ENCODE data around the gene WDR7.
A peak's percentile ranks its signal among the peaks of the same experiment; 100 is the strongest.

The WDR7 gene

DNA sequence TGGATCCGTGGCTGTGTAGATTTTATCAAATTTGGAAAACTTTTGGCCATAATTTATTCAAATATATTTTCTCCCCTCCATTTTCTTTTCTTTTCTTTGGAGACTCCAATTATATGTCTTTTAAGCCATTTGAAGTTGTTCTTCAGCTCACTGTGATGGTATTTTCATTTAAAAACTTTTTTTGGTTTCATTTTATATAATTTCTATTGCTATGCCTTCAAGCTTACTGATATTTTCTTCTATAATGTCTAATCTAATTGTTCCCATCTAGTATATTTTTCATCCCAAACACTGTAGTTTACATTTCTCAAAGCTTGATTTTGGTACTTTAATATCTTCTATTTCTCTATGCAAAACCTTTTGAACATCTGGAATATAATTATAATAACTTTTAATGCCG is 72.5 kb downstream of the WDR7 start:
- DNase-seq: no peak

DNA sequence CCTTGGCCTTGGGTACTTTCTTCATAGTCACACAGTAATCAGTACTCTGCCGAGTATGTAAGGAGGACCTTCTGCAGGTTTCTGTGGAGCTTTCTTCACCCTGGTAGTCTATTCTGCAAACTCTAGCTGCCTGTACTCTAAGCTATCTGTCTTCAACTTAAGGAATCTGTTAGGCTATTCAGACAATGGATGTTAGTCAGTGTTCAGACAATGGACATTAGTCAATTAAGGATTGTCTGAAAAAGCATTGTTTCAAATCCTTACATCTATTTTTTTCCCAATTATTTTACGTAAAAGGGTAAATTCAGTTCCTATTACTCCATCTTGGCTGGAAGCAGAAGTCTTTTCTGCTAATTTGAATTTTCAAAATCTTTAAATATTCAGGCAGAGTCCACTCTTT is 75.7 kb downstream of the WDR7 start:
- DNase-seq: no peak

DNA sequence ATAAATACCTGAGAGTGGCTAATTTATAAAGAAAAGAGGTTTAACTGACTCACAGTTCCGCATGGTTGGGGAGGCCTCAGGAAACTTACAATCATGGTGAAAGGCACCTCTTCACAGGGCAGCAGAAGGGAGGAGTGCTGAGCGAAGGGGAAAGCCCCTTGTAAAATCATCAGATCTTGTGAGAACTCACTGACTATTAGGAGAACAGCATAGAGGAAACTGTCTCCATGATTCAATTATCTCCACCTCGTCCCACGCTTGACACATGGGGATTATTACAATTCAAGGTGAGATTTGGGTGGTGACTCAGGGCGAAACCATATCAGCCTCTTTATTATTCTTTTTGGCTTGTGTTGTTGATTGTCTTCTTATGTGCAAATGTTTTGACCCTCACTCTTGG is 76.2 kb downstream of the WDR7 start:
- DNase-seq: no peak

DNA sequence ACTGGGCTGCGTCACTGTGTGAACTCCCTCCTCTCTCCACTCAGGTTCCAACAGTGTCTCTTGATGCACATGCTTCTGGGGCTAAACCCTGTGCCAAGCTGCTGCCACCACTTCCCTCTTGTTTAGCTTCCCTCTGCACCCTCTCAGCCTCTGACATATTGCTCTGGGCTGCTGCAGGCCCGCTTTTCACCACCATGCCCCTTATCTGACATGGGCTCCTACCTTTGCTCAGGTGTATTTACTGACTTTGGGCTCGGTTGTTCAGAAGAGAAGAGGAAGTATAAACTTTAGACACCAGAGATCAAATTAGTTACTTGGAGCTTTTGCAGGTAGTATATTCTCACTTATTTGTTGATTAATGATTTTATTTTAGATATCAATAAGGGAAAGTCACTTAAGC is 77.6 kb downstream of the WDR7 start:
- no peak for DNase-seq

DNA sequence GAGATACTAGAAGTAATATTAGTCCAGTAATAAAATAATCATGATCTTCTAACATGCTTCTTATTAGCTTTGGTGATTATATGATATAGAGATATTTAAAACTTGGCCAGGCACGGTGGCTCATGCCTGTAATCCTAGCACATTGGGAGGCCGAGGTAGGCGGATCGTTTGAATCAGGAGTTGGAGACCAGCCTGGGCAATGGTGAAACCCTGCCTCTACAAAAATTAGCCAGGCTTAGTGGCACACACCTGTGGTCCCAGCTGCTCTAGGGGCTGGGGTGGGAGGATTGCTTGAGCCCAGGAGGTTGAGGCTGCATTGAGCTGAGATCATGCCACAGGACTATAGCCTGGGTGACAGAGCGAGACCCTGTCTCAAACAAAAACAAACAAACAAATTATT is 87.0 kb downstream of the WDR7 start:
- no peak for DNase-seq

DNA sequence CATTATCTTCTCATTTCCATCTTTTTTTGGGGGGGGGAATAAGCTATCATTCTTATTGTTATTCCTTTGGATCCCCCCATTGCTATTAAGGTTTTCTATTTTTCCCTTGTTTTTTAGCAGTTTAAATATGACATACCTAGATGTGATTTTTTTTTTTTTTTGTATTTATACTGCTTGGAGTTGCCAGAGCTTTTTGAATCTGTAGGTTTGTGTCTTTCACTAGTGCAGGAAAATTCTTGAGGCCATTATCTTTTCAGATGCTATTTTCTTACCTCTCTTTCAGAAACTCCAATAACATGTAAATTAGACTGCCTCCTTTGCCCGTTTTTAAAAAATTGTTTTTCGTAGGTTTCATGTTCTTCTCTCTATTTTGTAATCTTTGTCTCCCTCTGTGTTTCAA is 88.6 kb downstream of the WDR7 start:
- DNase-seq: no peak

DNA sequence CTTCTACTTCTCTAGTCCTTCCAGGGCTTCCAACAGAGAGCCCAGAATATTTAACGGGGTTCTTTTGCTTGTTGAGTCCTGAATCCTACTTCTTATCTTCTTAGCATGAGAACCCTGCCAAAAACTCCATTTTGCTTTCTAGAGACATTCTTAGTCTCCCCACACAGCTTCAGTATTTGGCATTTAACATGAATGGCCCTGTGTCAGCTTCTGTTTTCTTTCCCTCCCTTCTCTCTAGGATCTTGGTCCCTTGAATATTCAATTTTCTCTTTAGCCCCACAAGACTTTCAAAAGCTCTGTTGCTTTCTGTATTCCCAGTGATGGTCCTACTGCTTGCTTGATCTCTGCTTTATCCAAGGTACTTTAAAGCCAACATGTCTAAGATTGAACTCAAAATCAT is 89.5 kb downstream of the WDR7 start:
- no peak for DNase-seq

DNA sequence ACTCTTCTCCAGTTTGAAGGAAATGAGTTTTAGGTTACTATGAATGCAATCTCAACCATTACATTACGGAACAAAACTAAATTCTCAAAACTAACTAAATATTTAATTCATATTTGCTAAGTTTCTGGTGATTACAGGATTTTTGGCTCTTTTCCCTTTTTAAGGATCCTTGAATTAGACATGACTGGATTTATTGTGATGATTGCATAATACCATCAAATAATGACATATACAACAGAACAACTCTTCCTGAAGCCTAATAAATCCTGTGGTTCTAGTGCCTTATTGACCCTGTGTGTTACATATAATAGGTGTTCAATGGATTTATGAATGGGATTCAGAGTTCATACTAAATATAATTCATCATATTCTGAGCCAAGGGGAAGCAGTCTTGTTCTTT is 90.5 kb downstream of the WDR7 start:
- no peak for DNase-seq

DNA sequence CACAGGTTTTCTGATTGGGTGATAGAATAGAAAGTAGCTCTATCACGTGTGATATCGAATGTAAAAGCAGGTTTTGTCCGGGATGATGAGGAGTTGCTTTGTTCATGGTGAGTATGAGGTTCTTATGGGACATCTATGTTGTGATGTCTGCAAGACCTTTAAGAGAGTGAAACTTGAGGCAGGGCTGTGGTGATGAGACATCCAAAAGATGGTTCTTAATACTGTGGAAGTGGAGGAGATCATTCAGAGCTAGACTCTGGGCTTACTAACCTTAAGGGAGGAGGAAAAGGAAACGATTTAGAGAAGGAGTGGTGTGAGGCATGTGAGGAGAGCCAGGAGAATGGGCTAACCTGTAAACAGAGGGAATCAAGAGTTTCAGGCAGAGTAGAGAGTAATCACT is 92.0 kb downstream of the WDR7 start:
- DNase-seq: no peak

DNA sequence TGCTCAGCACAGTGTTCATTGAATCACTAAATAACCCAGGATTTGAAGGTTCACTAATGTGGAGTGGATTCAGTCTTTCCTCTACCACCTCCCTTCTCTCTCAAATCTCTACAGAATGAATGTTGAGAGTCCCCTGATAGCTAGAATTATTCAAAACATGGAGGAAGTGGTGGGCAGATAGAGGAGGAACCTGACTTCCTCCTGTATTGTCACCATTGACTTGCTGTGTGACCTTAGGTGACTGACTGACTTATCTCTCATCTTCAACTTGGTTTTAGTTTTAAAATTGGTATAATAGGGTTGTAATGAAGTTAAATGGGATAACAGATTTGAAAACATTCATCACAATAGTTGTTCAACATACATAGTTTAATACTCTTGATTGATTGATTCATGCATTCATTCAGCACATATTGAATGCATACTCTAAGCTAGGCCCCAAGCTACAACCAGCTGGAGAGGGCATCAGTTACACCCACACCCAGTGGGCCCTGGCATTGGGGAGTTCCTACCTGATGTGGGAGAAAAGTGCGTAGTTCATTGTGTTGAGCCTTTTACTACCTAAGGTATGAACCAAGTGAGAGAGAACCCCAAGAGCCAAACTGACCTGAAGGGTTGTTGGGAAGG is 96.0 kb downstream of the WDR7 start:
- no peak for DNase-seq

DNA sequence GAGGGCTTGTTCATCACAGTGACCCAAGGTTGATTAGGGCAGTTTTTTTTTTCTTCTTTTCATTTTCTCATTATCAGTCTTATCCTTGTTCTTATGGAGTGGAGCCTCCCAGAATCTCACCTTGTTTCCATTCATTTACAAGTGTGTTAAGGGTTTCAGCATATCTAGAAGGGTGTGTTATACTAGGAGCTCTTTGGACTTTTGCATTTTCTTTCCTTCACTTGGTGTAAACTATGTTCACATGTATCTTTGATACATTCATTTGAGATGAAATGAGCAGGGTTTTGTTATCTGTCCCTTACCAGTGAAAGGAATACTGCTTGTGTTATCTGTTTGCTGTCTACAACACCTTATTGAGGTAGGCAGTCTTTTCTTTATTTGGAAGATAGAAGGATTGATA is 96.7 kb downstream of the WDR7 start:
- no peak for DNase-seq

DNA sequence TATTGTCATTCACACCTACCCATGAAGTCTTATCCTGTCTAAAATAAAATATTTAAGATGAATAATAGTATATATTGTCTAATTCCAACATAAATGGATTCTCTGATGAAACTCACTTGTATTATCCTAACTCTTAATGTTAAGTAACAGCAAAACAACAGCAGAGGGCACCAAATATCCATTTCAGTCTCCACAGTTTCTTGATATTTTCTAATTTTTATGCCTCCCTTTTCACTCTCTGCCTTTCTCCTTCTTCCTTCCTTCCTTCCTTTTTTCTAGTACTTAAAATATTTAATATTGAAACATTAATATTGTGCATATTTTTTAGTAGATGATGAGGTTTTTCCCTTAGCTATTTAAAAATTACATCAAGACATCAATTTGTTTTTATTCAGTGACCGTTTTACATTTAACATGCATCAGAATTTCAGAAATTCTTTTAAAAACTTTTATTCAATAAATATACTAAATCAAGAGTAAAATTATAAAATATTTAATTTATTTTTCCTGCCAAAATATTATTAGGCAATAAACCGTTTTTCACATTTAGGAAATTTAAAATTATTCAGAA is 97.6 kb downstream of the WDR7 start:
- no peak for DNase-seq

DNA sequence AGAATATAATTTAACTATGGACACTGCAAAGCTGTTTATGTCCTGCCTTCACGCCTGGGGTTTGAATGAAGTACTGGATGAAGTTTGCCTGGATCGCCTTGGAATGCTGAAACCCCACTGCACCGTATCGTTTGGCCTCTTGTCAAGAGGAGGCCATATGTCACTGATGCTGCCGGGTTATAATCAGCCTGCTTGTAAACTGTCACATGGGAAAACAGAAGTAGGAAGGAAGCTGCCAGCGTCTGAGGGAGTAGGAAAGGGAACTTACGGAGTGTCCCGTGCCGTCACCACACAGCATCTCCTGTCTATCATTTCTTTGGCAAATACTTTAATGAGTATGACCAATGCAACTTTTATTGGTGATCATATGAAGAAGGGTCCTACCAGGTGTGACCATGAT is 105.8 kb downstream of the WDR7 start:
- peak; percentile 23 for DNase-seq

DNA sequence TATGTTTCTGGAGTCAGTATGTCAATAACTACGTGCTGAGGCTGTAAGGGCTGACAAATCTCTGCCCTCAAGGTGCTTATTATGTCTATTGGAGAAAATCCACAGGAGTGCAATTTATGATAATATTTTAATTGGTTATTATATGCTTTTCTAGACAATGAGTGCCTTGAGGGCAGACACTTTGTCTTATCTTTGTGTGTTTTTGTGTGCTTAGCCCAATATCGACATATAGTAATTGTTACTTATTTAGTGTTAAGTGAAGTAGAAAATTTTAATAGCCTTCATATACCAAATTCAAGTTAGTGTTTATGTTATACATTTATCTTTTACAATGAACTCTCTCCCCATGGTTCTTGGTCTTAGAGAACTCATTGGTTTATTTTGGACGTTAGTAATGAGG is 118.9 kb downstream of the WDR7 start:
- no peak for DNase-seq

DNA sequence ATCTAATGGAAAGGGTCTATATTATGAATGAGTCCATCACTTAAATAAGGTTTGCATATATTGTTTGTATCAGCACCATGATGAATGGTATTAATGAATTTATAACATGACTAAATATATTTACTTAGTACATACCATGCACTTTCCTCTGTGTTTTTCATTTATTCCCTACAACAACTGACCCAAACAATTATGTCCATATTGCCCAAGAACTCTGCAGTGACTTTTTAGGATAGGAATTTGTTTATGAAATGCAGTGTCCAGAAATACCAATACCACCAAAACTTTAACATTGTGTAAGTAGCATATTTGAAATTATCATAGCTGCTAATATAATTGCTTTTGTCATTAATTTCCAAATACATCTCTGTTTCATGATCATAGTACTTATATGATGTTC is 119.7 kb downstream of the WDR7 start:
- no peak for DNase-seq

DNA sequence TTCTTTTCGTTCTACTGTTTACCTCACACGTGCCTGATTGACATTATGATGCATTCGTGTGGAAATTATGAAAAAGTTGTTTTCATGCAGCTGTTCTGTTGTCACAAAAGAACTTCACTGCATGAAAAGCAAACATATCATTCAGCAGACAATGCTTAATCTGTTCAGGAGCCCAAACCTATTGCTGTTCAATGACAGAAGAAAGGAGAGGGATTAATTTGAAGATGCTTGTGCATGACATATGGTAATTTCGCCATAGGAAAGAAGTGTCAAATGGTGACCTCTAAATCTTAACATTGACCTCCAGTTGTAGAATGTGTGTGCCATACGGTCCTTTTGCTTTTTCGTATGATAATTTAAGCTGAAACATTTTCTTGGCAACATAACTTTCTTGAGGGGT is 124.5 kb downstream of the WDR7 start:
- no peak for DNase-seq

DNA sequence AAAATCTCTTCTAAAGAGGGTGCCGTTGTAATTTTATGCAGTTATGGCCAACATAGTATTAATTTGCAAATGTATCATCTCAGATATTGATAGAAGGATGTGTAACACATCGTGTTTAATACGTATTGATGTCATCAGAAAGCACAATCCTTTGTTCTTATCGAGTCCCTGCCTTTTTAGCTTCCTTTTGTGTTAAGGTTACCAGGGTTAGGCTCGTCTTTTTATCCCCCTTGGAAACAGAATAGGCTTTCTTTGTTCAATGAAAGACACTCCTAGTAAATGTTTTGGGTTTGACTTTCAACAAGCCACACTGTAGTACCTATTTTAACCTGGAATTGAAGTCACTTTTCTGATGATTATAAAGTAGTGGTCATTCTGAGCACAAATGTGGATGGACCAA is 136.2 kb downstream of the WDR7 start:
- DNase-seq: no peak

DNA sequence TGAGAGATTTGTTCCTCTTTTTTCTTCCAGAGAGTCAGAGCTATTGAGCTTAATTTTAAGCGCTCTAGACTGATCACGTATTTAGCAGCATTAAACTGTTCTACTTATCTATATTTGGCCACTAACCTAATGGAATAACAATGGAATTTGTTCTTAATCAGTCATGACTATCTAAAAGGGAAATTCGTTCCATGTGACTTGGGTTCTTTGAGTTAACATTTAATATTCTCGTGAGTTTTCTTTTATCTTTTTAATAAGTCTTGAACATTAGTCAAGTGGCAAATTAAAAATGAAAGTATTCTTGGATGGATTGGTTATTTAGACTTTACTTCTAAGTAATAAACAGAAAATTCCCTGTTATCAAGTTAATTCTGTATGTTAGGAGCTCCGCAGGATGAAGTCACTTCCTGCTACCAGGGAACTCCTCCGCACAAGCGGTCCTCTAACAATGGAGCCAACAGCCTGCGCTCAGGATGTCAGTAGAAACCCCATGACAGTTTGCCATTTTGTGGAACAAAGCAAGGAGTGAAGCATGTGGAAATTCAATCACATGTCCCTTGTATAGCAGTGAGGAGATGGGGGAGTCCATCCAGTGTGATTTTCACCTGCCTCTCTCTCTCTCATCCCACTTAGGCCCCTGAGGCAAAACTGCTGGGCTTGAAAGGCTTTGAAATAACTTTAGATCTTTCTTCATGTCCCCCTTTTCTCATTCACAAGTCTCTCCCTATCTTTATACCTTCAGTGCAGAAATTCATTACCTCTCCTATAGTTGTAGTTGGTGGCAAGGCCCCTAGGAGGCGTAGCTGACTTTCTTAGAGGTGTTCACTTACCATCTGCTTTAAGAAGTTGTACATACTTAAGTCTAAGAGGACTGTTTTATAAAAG is 138.1 kb downstream of the WDR7 start:
- no peak for DNase-seq

DNA sequence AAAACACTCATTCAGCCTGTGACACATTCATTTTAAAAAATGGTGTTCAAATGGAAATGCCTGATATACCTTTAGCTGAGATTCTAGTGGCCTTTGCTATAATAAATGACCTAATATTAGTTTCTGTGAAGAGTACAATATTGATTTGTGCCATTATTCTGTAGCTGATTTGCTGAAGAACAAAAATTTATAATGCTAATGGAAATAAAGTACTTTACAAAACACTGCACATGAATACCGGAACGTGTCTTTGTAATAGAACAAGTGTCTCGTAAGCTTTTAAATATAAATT is 138.7 kb downstream of the WDR7 start:
- no peak for DNase-seq

DNA sequence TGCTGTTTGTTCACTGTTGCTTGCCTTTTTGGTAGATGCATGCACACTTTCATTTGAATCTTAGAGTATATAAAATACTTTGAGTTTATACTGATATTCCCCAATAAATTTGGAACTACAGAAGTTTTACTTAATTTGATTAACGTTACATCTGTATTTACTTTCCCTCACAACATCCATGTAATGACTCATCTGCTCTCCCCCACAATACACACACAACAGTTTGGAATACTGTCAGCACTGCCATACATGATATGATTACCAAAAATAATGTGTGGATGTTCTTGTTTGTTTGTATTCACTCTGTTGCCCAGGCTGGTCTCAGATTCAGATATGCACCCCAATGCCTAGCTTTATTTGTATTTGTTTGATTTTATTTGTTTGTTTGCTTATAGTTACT is 144.2 kb downstream of the WDR7 start:
- no peak for DNase-seq

DNA sequence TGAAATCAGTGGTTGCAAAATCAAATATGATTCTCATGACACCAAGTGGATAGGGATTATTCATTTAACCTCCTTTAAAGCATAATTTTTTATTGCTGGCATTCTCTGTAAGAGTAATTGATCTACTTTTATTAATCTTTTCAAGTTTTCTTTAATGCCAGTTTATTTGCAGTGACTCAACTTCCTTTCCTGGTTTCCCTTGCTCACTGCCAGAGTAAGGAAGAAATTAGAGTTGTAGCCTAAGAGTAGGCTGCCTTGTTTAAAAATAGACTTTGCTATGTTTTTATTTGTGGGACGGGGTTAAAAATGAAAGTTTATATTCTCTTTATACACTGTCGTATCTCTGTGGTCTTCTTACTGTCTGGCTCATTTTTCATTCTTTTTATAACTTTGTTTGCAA is 148.6 kb downstream of the WDR7 start:
- DNase-seq: no peak

DNA sequence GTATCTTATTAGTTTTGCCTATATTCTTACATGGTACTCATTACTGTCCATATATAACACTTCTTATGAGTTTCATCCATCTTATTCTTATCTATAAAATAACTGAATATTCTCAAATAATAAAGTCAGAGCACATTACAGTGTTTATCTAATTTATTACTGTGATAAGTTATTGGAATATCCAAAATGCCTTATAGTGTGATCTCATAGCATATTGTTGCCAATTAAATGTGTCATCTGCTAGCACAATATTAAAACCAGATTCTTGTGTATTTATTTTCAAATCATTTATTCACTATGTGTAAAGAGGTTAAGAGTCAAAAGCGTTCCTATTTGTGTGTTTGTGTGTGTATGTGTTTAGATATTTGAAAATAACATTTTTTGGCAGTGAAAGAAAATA is 151.9 kb downstream of the WDR7 start:
- no peak for DNase-seq

DNA sequence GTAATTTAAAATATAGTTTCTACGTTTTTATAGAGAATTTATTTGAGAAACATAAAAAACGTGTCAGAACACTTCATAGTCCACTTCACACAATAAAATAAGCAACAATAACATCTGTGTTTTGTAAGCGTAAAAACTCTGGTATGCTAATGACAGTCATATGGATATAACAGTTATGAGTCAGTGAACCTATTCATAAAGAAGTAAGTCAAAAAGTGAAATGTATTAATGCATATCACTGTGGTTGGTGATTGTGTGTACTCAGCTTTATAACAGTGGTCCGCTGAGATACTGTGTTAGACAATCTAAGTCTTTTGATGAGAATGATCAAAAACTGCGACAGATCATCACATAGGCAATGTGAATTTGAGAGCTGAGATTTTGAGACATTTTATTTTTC is 153.2 kb downstream of the WDR7 start:
- no peak for DNase-seq

DNA sequence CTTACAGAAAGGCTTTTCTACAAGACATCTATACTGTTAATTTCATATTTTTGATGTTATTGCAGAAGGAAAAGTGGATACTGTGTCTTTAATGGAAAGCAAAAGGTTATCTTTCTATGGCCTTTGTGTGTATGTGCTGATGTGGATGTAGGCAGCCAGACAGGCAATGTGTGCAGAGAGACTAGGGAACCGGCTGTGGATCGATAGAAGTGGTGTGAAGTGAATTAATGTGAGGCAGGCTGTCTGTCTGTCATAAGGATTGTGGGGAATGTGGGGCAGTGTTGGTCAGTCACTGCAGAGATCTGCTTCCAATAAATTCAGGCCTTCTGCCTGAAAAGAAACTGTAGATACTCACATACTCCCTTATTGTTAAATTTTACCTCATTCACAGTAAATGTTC is 156.7 kb downstream of the WDR7 start:
- DNase-seq: no peak

DNA sequence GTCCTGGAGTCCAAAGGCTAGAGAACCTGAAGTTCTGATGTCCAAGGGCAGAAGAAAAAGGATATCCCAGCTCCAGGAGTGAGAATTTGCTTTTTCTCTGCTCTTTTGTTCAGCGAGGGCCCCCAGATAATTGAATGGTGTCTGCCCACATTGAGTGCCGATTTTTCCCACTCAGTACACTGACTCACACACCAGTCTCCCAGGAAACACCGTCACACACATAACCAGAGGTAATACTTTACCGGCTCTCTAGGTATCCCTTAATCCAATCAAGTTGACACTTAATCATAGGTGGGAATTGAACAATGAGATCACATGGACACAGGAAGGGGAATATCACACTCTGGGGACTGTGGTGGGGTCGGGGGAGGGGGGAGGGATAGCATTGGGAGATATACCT is 161.5 kb downstream of the WDR7 start:
- no peak for DNase-seq
